GM21717 (cell line): Measurements from ENCODE around the gene KLKB1.
"Not testable (repeated sequence)": the region's sequence is repeated elsewhere in the genome, so short reads cannot be mapped to it uniquely, and the experiment has no call there.

ENCODE experiments used
- ATAC-seq: cut with Tn5 transposase; IDR thresholded peaks from one replicate; pipeline ENCODE4 v1.9.1; 2021; ENCODE audit warnings: mild to moderate bottlenecking, moderate library complexity; ENCODE audit not compliant: unreplicated experiment

The KLKB1 gene

GRCh38 chr4:186264660-186265059 is 37.4 kb downstream of the KLKB1 start:
- no peak for ATAC-seq

GRCh38 chr4:186265250-186265649 is 37.9 kb downstream of the KLKB1 start:
- ATAC-seq: not testable (repeated sequence)

GRCh38 chr4:186265683-186266652 is 38.7 kb downstream of the KLKB1 start, which contains the start of gene F11:
Gene F11, plus strand, starts transcription at chr4:186266189. Its CDS starts 948 bp downstream, at chr4:186267137.
- ATAC-seq: no peak

GRCh38 chr4:186266729-186267456 is 39.6 kb downstream of the KLKB1 start:
- ATAC-seq: no peak

- no peak for ATAC-seq
These were observed 43.9 kb downstream of the KLKB1 start for GRCh38 chr4:186271081-186271678.

- ATAC-seq: no peak
These were observed 45.5 kb downstream of the KLKB1 start for GRCh38 chr4:186272699-186273391.

GRCh38 chr4:186273392-186273789 is 46.1 kb downstream of the KLKB1 start:
- not testable (repeated sequence) for ATAC-seq

GRCh38 chr4:186283311-186283710 is 56.0 kb downstream of the KLKB1 start:
- no peak for ATAC-seq

GRCh38 chr4:186285147-186285546 is 57.8 kb downstream of the KLKB1 start:
- ATAC-seq: no peak

- no peak for ATAC-seq
These were observed 59.3 kb downstream of the KLKB1 start for GRCh38 chr4:186286581-186286980.

GRCh38 chr4:186291256-186291890 is 64.1 kb downstream of the KLKB1 start:
- no peak for ATAC-seq

GRCh38 chr4:186294160-186294559 is 66.9 kb downstream of the KLKB1 start:
- ATAC-seq: no peak

GRCh38 chr4:186296481-186296880 is 69.2 kb downstream of the KLKB1 start:
- ATAC-seq: no peak

- no peak for ATAC-seq
These were observed 69.8 kb downstream of the KLKB1 start for GRCh38 chr4:186297013-186297645.

GRCh38 chr4:186298031-186298647 is 70.8 kb downstream of the KLKB1 start:
- no peak for ATAC-seq

- no peak for ATAC-seq
These were observed 72.0 kb downstream of the KLKB1 start for GRCh38 chr4:186299291-186299690.

- no peak for ATAC-seq
These were observed 73.5 kb downstream of the KLKB1 start for GRCh38 chr4:186300659-186301390.

GRCh38 chr4:186304216-186304615 is 76.9 kb downstream of the KLKB1 start:
- no peak for ATAC-seq
